ENCODE data around the gene TRMO. TPM values are rescaled to one million over a fixed set of nuclear protein-coding genes. Genes with fewer than 3 reads are reported as not detected.

TRMO gene
- total and polyA plus RNA-seq, 9 of the 15 experiments (the other 6 are each of a cell fraction or from before 2014, with no cell fraction given) = 5.6 to 22.4 (median 16.2) TPM

DNA sequence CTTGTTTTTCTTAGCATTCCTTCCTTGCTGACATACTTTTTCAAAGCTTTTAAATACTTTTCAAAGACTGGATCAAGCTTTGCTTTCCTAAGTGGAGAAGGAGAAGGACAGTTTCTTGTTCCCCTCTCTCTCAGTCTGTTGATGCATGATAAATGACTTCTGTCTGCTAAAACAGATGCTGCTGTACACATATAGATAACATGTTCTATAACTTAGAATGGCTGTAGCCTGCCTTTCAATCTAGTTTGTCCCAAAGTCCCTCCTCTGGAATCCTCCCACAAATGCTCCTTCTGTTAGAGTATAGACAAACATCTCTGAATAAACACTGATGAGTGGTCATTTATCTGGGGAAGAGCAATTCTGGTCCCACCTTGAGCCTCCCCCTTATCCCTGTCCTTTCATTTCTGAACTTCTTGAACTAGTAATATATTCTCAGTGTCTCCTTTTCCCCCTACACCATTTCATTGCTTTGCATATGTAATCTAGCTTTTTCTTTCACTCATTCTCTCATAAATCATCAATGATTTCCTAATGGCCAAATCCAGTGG lies 21.1 kb upstream of the TRMO start (continued):
- TF ChIP-seq, protein P1, sequence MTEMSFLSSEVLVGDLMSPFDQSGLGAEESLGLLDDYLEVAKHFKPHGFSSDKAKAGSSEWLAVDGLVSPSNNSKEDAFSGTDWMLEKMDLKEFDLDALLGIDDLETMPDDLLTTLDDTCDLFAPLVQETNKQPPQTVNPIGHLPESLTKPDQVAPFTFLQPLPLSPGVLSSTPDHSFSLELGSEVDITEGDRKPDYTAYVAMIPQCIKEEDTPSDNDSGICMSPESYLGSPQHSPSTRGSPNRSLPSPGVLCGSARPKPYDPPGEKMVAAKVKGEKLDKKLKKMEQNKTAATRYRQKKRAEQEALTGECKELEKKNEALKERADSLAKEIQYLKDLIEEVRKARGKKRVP (CRISPR knock-in tag; IDR thresholded peaks at IDR 0.05) = 0 out of 2 replicates have a peak, but pooled peaks have one; percentile 3
- TF ChIP-seq EP400 (IDR thresholded peaks at IDR 0.05) = peak; percentile 62
- TF ChIP-seq JUND (IDR thresholded peaks at IDR 0.05; ENCODE audit: borderline replicate concordance, low read depth, low read length) = peak; percentile 70
- peak; percentile 74; the same call in 1 of the 3 replicates for TF ChIP-seq JUND (tag; IDR thresholded peaks at IDR 0.05; ENCODE audit: borderline replicate concordance, low read depth, low read length)
- TF ChIP-seq SMARCA4 (IDR thresholded peaks at IDR 0.05) = peak; percentile 98
- TF ChIP-seq ATF7 (IDR thresholded peaks at IDR 0.05) = peak; percentile 75
- TF ChIP-seq, protein P2, sequence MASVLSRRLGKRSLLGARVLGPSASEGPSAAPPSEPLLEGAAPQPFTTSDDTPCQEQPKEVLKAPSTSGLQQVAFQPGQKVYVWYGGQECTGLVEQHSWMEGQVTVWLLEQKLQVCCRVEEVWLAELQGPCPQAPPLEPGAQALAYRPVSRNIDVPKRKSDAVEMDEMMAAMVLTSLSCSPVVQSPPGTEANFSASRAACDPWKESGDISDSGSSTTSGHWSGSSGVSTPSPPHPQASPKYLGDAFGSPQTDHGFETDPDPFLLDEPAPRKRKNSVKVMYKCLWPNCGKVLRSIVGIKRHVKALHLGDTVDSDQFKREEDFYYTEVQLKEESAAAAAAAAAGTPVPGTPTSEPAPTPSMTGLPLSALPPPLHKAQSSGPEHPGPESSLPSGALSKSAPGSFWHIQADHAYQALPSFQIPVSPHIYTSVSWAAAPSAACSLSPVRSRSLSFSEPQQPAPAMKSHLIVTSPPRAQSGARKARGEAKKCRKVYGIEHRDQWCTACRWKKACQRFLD (CRISPR knock-in tag; IDR thresholded peaks at IDR 0.05) = peak; percentile 84; the same call in 1 of the 2 replicates
- peak; percentile 84 for TF ChIP-seq RNF2 (IDR thresholded peaks at IDR 0.05)
- TF ChIP-seq MEIS2 (IDR thresholded peaks at IDR 0.05; ENCODE audit: partially characterized antibody) = peak; percentile 100
- peak; percentile 99 for TF ChIP-seq MIER1 (IDR thresholded peaks at IDR 0.05; ENCODE audit: low read depth)
- TF ChIP-seq ZKSCAN8 (CRISPR knock-in tag; IDR thresholded peaks at IDR 0.05) = 0 out of 2 replicates have a peak, but pooled peaks have one; percentile 22
- TF ChIP-seq TEAD4 (IDR thresholded peaks at IDR 0.05; ENCODE audit: low read length) = peak; percentile 99
- no peak for TF ChIP-seq TEAD4 (CRISPR knock-in tag; IDR thresholded peaks at IDR 0.05; ENCODE audit: borderline replicate concordance)
- TF ChIP-seq PML (IDR thresholded peaks at IDR 0.05; ENCODE audit: low read length) = peak; percentile 97
- TF ChIP-seq RBM25 (IDR thresholded peaks at IDR 0.05; ENCODE audit: low read depth, low read length, severe bottlenecking) = peak; percentile 58
- TF ChIP-seq ZSCAN29 (IDR thresholded peaks at IDR 0.05) = peak; percentile 36; the same call in 1 of the 2 replicates
- TF ChIP-seq CTBP1 (IDR thresholded peaks at IDR 0.05; ENCODE audit: borderline replicate concordance) = peak; percentile 95
- TF ChIP-seq DDX20 (tag; IDR thresholded peaks at IDR 0.05; ENCODE audit: low read depth) = 0 out of 2 replicates have a peak, but pooled peaks have one; percentile 32
- 0 out of 2 replicates have a peak, but pooled peaks have one; percentile 43 for TF ChIP-seq RFX5 (IDR thresholded peaks at IDR 0.05; ENCODE audit: low read depth, low read length)
- peak; percentile 78 to 87; a peak in 3 of 4 replicates for TF ChIP-seq TBL1XR1 (IDR thresholded peaks at IDR 0.05; ENCODE audit: low read length in 2 of 2)
- TF ChIP-seq HDGF (IDR thresholded peaks at IDR 0.05) = peak; percentile 85
- no peak for TF ChIP-seq ATF1 (CRISPR knock-in tag; IDR thresholded peaks at IDR 0.05)
- TF ChIP-seq ATF1 (tag; IDR thresholded peaks at IDR 0.05) = peak; percentile 48
- no peak for TF ChIP-seq NR2F6 (CRISPR knock-in tag; IDR thresholded peaks at IDR 0.05)
- peak; percentile 42; the same call in 1 of the 2 replicates for TF ChIP-seq PYGO2 (tag; IDR thresholded peaks at IDR 0.05)
- TF ChIP-seq NCOR1 (IDR thresholded peaks at IDR 0.05) = peak; percentile 98
- no peak for TF ChIP-seq SETDB1 (IDR thresholded peaks at IDR 0.05; ENCODE audit: low read length)
